Measurements from ENCODE around the gene ARSG.
"Not testable (repeated sequence)": the region's sequence is repeated elsewhere in the genome, so short reads cannot be mapped to it uniquely, and the experiment has no call there.

ARSG gene

GRCh38 chr17:68290955-68291835 is at the start of gene ARSG, which contains the start of gene SLC16A6:
ARSG (plus strand) TSS chr17:68291495; CDS start chr17:68307494, 15,999 bp downstream.
SLC16A6 (minus strand) TSS chr17:68291127; CDS start chr17:68278320, 12,807 bp downstream.
- DNase-seq: peak in 41 of 42 donors; percentile 31 to 88 (median 70)
- intact Hi-C loops (cut with DNase I): loop anchor here (10.0 kb wide), 1 partner anchor 144 kb away; no protein-coding TSS in a partner anchor

GRCh38 chr17:68246271-68247028 is 44.8 kb upstream of the ARSG start:
- DNase-seq: no peak
- intact Hi-C loops (cut with DNase I): loop anchor here (1.0 kb wide), 2 partner anchors 41 to 211 kb away; partner anchors contain the start of gene WIPI1

GRCh38 chr17:68247445-68248198 is 43.7 kb upstream of the ARSG start, which contains the start of gene AMZ2:
AMZ2 (plus strand) TSS chr17:68248043; CDS start chr17:68250188, 2,145 bp downstream.
- peak; percentile 80 to 99 (median 96) for DNase-seq
- intact Hi-C loops (cut with DNase I): loop anchor here (1.0 kb wide), 2 partner anchors 42 to 210 kb away; partner anchors contain the start of gene WIPI1

GRCh38 chr17:68248199-68248825 is 43.0 kb upstream of the ARSG start:
- intact Hi-C loops (cut with DNase I): no loop called here
- peak in 17 of 42 donors; percentile 37 to 82 (median 63) for DNase-seq

- no peak for DNase-seq
- intact Hi-C loops (cut with DNase I): no loop called here
These were observed 42.4 kb upstream of the ARSG start for GRCh38 chr17:68248891-68249290.

- DNase-seq: peak in 1 of 42 donors; percentile 18
- intact Hi-C loops (cut with DNase I): no loop called here
These were observed 41.9 kb upstream of the ARSG start for GRCh38 chr17:68249354-68249765.

- DNase-seq: not testable (repeated sequence)
- intact Hi-C loops (cut with DNase I): loop anchor here (10.0 kb wide), 1 partner anchor 511 kb away; no protein-coding TSS in a partner anchor
These were observed 37.9 kb upstream of the ARSG start for GRCh38 chr17:68253426-68253825.

- intact Hi-C loops (cut with DNase I): loop anchor here (10.0 kb wide), 1 partner anchor 510 kb away; no protein-coding TSS in a partner anchor
- DNase-seq: no peak
These were observed 36.1 kb upstream of the ARSG start for GRCh38 chr17:68255151-68255550.

- intact Hi-C loops (cut with DNase I): loop anchor here (10.0 kb wide), 1 partner anchor 509 kb away; no protein-coding TSS in a partner anchor
- no peak for DNase-seq
These were observed 35.4 kb upstream of the ARSG start for GRCh38 chr17:68255731-68256538.

- intact Hi-C loops (cut with DNase I): loop anchor here (10.0 kb wide), 1 partner anchor 508 kb away; no protein-coding TSS in a partner anchor
These were observed 34.6 kb upstream of the ARSG start for GRCh38 chr17:68256701-68257100.

GRCh38 chr17:68257934-68258333 is 33.4 kb upstream of the ARSG start:
- no peak for DNase-seq
- intact Hi-C loops (cut with DNase I): loop anchor here (10.0 kb wide), 1 partner anchor 507 kb away; no protein-coding TSS in a partner anchor

More at GRCh38 chr17:68256701-68257100, 34.6 kb upstream of the ARSG start:
- DNase-seq: not testable (repeated sequence)

GRCh38 chr17:68258890-68259647 is 32.2 kb upstream of the ARSG start:
- intact Hi-C loops (cut with DNase I): loop anchor here (10.0 kb wide), 1 partner anchor 506 kb away; no protein-coding TSS in a partner anchor
- DNase-seq: peak in 15 of 42 donors; percentile 11 to 54 (median 39)

GRCh38 chr17:68259648-68259951 is 31.7 kb upstream of the ARSG start:
- not testable (repeated sequence) for DNase-seq
- intact Hi-C loops (cut with DNase I): loop anchor here (10.0 kb wide), 1 partner anchor 505 kb away; no protein-coding TSS in a partner anchor

GRCh38 chr17:68260051-68260762 is 31.1 kb upstream of the ARSG start:
- intact Hi-C loops (cut with DNase I): loop anchor here (5.0 kb wide), 1 partner anchor 197 kb away; the partner anchor contains the start of gene WIPI1
- no peak for DNase-seq

- intact Hi-C loops (cut with DNase I): loop anchor here (5.0 kb wide), 1 partner anchor 195 kb away; the partner anchor contains the start of gene WIPI1
- DNase-seq: not testable (repeated sequence)
These were observed 28.8 kb upstream of the ARSG start for GRCh38 chr17:68262467-68262866.

All from head of caudate nucleus (tissue), 42 donors.